Sigmoid colon (tissue), 4 donors: ENCODE data around the gene C9.

Experiments
- CTCF ChIP-seq, 4 experiments: fragments of 450-650 bp in 3 of 4; fragments of 200-600 bp in 1 of 4; IDR thresholded peaks; one replicate each; pipeline ENCODE4 v1.5.1; 2016 to 2019; ENCODE audit warnings: antibody characterized with exemption in 4 of 4, mild to moderate bottlenecking in 3 of 4, moderate library complexity in 2 of 4
- EP300 ChIP-seq, 4 donors: sonication (generic); formaldehyde crosslinking; IDR thresholded peaks; one replicate each; pipeline ENCODE4 v1.6.1; 2017; ENCODE audit warnings: antibody characterized with exemption in 4 of 4
- POLR2A ChIP-seq, 2 donors: fragments of 450-650 bp; IDR thresholded peaks; one replicate each; pipeline ENCODE4 v1.6.1; 2016; ENCODE audit warnings: antibody characterized with exemption in 2 of 2, mild to moderate bottlenecking in 2 of 2, moderate library complexity in 2 of 2
- POLR2AphosphoS5 ChIP-seq, 4 donors: sonication (generic); formaldehyde crosslinking; IDR thresholded peaks; one replicate each; pipeline ENCODE4 v1.6.1; 2017; ENCODE audit warnings: antibody characterized with exemption in 4 of 4

GRCh38 chr5:39284552-39284951, 79.7 kb downstream of the C9 start:
- TF ChIP-seq CTCF (IDR thresholded peaks at IDR 0.05) = no peak
- TF ChIP-seq POLR2AphosphoS5 (IDR thresholded peaks at IDR 0.05) = no peak
- no peak for TF ChIP-seq EP300 (IDR thresholded peaks at IDR 0.05)
- no peak for TF ChIP-seq POLR2A (IDR thresholded peaks at IDR 0.05)
